ENCODE measurements around the gene CRMP1.

Gene CRMP1

GRCh38 chr4:5790546-5790857, 102.4 kb downstream of the CRMP1 start:
- no peak for TF ChIP-seq HDGF (IDR thresholded peaks at IDR 0.05; ENCODE audit: borderline replicate concordance)
- TF ChIP-seq ZNF384 (IDR thresholded peaks at IDR 0.05), result no peak
- no peak for TF ChIP-seq SP1 (IDR thresholded peaks at IDR 0.05)
- TF ChIP-seq NFRKB (IDR thresholded peaks at IDR 0.05), result no peak
- no peak for TF ChIP-seq TARDBP (IDR thresholded peaks at IDR 0.05)
- no peak for TF ChIP-seq SUZ12 (IDR thresholded peaks at IDR 0.05)
- TF ChIP-seq FOXK2 (IDR thresholded peaks at IDR 0.05), result no peak
- no peak for TF ChIP-seq L3MBTL2 (conservative IDR thresholded peaks at IDR 0.05)
- TF ChIP-seq CTBP1 (IDR thresholded peaks at IDR 0.05; ENCODE audit: borderline replicate concordance), result no peak
- TF ChIP-seq LEF1 (IDR thresholded peaks at IDR 0.05; ENCODE audit: borderline replicate concordance), result no peak
- no peak for TF ChIP-seq PKNOX1 (IDR thresholded peaks at IDR 0.05)
- ChIA-PET POLR2A (no interaction called here), CTCF (interaction anchor here (0.6 to 1.0 kb wide), 2 partner anchors 740 to 906 kb away, joined by 3 to 5 read pairs; partner anchors contain the start of gene STK32B)
- DNase-seq (ENCODE audit: extremely low spot score), result no peak

- ChIA-PET CTCF (no interaction called here), POLR2A (no interaction called here)
- TF ChIP-seq FOXA1 (IDR thresholded peaks at IDR 0.05) (no peak), FOXK2 (IDR thresholded peaks at IDR 0.05) (no peak), TARDBP (IDR thresholded peaks at IDR 0.05) (no peak), PKNOX1 (IDR thresholded peaks at IDR 0.05) (no peak), HDGF (IDR thresholded peaks at IDR 0.05; ENCODE audit: borderline replicate concordance) (no peak), ELF4 (IDR thresholded peaks at IDR 0.05) (no peak), L3MBTL2 (conservative IDR thresholded peaks at IDR 0.05) (no peak), ZNF384 (IDR thresholded peaks at IDR 0.05) (no peak), BHLHE40 (IDR thresholded peaks at IDR 0.05; ENCODE audit: borderline replicate concordance) (no peak), NFRKB (IDR thresholded peaks at IDR 0.05) (no peak), CTBP1 (IDR thresholded peaks at IDR 0.05; ENCODE audit: borderline replicate concordance) (no peak), FOXM1 (IDR thresholded peaks at IDR 0.05; ENCODE audit: borderline replicate concordance) (no peak), SUZ12 (IDR thresholded peaks at IDR 0.05) (no peak), ARNT (IDR thresholded peaks at IDR 0.05) (no peak), SP1 (IDR thresholded peaks at IDR 0.05) (no peak), LEF1 (IDR thresholded peaks at IDR 0.05; ENCODE audit: borderline replicate concordance) (no peak)
- DNase-seq (ENCODE audit: extremely low spot score), result no peak
Observed at GRCh38 chr4:5789141-5789540, 103.7 kb downstream of the CRMP1 start.

- CTCF ChIA-PET, result no interaction called here
- POLR2A ChIA-PET, result no interaction called here
- TF ChIP-seq NFRKB (IDR thresholded peaks at IDR 0.05) (no peak), ARNT (IDR thresholded peaks at IDR 0.05) (no peak), CTBP1 (IDR thresholded peaks at IDR 0.05; ENCODE audit: borderline replicate concordance) (no peak), L3MBTL2 (conservative IDR thresholded peaks at IDR 0.05) (no peak), TARDBP (IDR thresholded peaks at IDR 0.05) (no peak), LEF1 (IDR thresholded peaks at IDR 0.05; ENCODE audit: borderline replicate concordance) (no peak)
- DNase-seq (ENCODE audit: extremely low spot score), result no peak
Observed at GRCh38 chr4:5788144-5788543, 104.7 kb downstream of the CRMP1 start.

- TF ChIP-seq BHLHE40 (IDR thresholded peaks at IDR 0.05; ENCODE audit: borderline replicate concordance) (no peak), FOXM1 (IDR thresholded peaks at IDR 0.05; ENCODE audit: borderline replicate concordance) (no peak), ELF4 (IDR thresholded peaks at IDR 0.05) (no peak), FOXK2 (IDR thresholded peaks at IDR 0.05) (no peak), ZNF384 (IDR thresholded peaks at IDR 0.05) (no peak), FOXA1 (IDR thresholded peaks at IDR 0.05) (no peak), SP1 (IDR thresholded peaks at IDR 0.05) (no peak), ARNT (IDR thresholded peaks at IDR 0.05) (no peak), TARDBP (IDR thresholded peaks at IDR 0.05) (no peak), NFRKB (IDR thresholded peaks at IDR 0.05) (no peak), CTBP1 (IDR thresholded peaks at IDR 0.05; ENCODE audit: borderline replicate concordance) (no peak), SUZ12 (IDR thresholded peaks at IDR 0.05) (no peak)
- DNase-seq (ENCODE audit: extremely low spot score), result no peak
- ChIA-PET POLR2A (no interaction called here), CTCF (no interaction called here)
Observed at GRCh38 chr4:5787311-5787710, 105.6 kb downstream of the CRMP1 start.

- CTCF ChIA-PET, result no interaction called here
- no peak for DNase-seq (ENCODE audit: extremely low spot score)
- TF ChIP-seq SP1 (IDR thresholded peaks at IDR 0.05) (no peak), SUZ12 (IDR thresholded peaks at IDR 0.05) (no peak), FOXK2 (IDR thresholded peaks at IDR 0.05) (no peak), L3MBTL2 (conservative IDR thresholded peaks at IDR 0.05) (no peak), NFRKB (IDR thresholded peaks at IDR 0.05) (no peak), PKNOX1 (IDR thresholded peaks at IDR 0.05) (no peak), FOXA1 (IDR thresholded peaks at IDR 0.05) (no peak), BHLHE40 (IDR thresholded peaks at IDR 0.05; ENCODE audit: borderline replicate concordance) (no peak), LEF1 (IDR thresholded peaks at IDR 0.05; ENCODE audit: borderline replicate concordance) (no peak), CTBP1 (IDR thresholded peaks at IDR 0.05; ENCODE audit: borderline replicate concordance) (no peak), TARDBP (IDR thresholded peaks at IDR 0.05) (no peak), HDGF (IDR thresholded peaks at IDR 0.05; ENCODE audit: borderline replicate concordance) (no peak), ARNT (IDR thresholded peaks at IDR 0.05) (no peak), ZNF384 (IDR thresholded peaks at IDR 0.05) (no peak)
- POLR2A ChIA-PET, result no interaction called here
Observed at GRCh38 chr4:5785806-5786680, 106.8 kb downstream of the CRMP1 start.

All from HEK293T (cell line).